Transverse colon (tissue), 4 donors: ENCODE results near the gene GSDME. TPM values are rescaled to one million over a fixed set of nuclear protein-coding genes. Genes with fewer than 3 reads are reported as not detected.

Experiments
- DNase-seq: peaks from one replicate; pipeline ENCODE4 v3.0.0-alpha.2; 2019
- H3K27ac ChIP-seq, 4 donors: fragments of 200-600 bp; sonication (generic); 2 replicates each; pipeline ENCODE4 v1.5.1; 2016 to 2018; ENCODE audit warnings: inconsistent platforms in 4 of 4
- H3K27me3 ChIP-seq: fragments of 200-600 bp; sonication (generic); 2 replicates; pipeline ENCODE4 v1.5.1; 2017; ENCODE audit warnings: inconsistent platforms
- H3K36me3 ChIP-seq, 4 donors: fragments of 200-600 bp; sonication (generic); 2 replicates each; pipeline ENCODE4 v1.5.1; 2017 to 2019; ENCODE audit warnings: inconsistent platforms in 4 of 4
- H3K4me1 ChIP-seq, 4 donors: fragments of 200-600 bp; sonication (generic); 2 replicates each; pipeline ENCODE4 v1.5.1; 2017 to 2020; ENCODE audit warnings: inconsistent platforms in 4 of 4
- H3K4me3 ChIP-seq, 4 donors: fragments of 200-600 bp; sonication (generic); 1 replicate in 1 of 4; 2 replicates in 3 of 4; pipeline versions ENCODE4 v1.5.1 to v1.6.1; 2017 to 2019; ENCODE audit warnings: inconsistent platforms in 4 of 4
- H3K9me3 ChIP-seq, 2 donors: fragments of 200-600 bp; sonication (generic); 2 replicates each; pipeline ENCODE4 v1.5.1; 2017 to 2019; ENCODE audit warnings: inconsistent platforms in 2 of 2
- EP300 ChIP-seq: sonication (generic); formaldehyde crosslinking; IDR thresholded peaks from one replicate; pipeline ENCODE4 v1.6.1; 2017; ENCODE audit warnings: antibody characterized with exemption, low read depth
- POLR2A ChIP-seq: fragments of 450-650 bp; IDR thresholded peaks from one replicate; pipeline ENCODE4 v1.6.1; 2016; ENCODE audit warnings: antibody characterized with exemption, mild to moderate bottlenecking, moderate library complexity
- POLR2AphosphoS5 ChIP-seq, 3 donors: sonication (generic); formaldehyde crosslinking; IDR thresholded peaks; one replicate each; pipeline ENCODE4 v1.6.1; 2016; ENCODE audit warnings: antibody characterized with exemption in 3 of 3
- WGBS, 2 donors: methylation state at CpG; one replicate each; pipeline ENCODE4 v1.1.5; 2018; ENCODE audit warnings: low coverage in 1 of 2; 5-methylcytosine and 5-hydroxymethylcytosine counted together
- in situ Hi-C, 4 donors: fragments of 200-750 bp; cut with MboI; loops; one replicate each; pipeline versions ENCODE4 v1.15.0 to v1.15.1; 2017; ENCODE audit warnings: low sequenced_read_pairs in 3 of 4, low pct_ligation_motif_present in 1 of 4, low pct_unique_long_range_greater_than_20kb in 1 of 4
- intact Hi-C: fragments of 100-400 bp; cut with DNase I; formaldehyde crosslinking; loops from one replicate; pipeline ENCODE4 v1.15.1; 2023; ENCODE audit warnings: low total_unique reads
- total RNA-seq, 4 donors: library from RNA; depleted of rRNA; stranded (reverse); fragments of >200 nt; gene quantifications; one replicate each; pipeline ENCODE4 v1.1.0, GENCODE V29; 2016
- TF ChIP-seq, protein P1 (sequence below), 5 experiments: fragments of 200-600 bp in 3 of 5; fragments of 450-650 bp in 2 of 5; sonication (generic) in 3 of 5; IDR thresholded peaks; 1 replicate in 2 of 5; 2 replicates in 3 of 5; pipeline ENCODE4 v1.5.1; 2016 to 2017; ENCODE audit warnings: antibody characterized with exemption in 5 of 5, inconsistent platforms in 3 of 5, mild to moderate bottlenecking in 2 of 5, moderate library complexity in 1 of 5

Gene GSDME
- total RNA-seq, 4 donors from 2014 or later: 2.2 to 5.2 TPM; not detected in 2

DNA sequence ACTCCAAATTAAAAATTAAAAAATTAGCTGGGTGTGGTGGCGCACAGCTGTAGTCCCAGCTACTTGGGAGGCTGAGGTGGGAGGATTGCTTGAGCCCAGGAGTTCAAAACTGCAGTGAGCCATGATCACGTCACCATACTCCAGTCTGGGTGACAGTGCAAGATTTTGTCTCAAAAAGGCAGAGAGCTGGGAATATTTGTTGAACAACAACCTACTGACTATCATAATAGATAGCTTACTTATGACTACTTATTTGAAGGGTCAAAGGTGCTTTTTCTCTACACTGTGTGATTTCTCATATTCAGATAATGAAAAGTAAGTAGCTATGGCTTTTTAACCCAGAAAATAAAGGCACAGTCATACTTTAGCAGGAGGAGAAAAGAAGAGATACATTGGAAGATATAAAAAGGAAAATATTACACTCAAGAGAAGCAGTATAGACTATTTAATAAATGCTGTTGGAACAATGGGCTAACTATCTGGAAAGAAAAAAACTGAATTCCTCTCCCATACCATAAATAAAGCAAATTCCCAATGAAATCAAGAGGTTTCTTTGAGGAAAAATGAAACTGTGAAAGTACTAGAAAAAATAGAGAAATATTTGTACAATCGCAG lies 6.7 kb downstream of the GSDME start:
- no peak for TF ChIP-seq POLR2A
- TF ChIP-seq, protein P1, sequence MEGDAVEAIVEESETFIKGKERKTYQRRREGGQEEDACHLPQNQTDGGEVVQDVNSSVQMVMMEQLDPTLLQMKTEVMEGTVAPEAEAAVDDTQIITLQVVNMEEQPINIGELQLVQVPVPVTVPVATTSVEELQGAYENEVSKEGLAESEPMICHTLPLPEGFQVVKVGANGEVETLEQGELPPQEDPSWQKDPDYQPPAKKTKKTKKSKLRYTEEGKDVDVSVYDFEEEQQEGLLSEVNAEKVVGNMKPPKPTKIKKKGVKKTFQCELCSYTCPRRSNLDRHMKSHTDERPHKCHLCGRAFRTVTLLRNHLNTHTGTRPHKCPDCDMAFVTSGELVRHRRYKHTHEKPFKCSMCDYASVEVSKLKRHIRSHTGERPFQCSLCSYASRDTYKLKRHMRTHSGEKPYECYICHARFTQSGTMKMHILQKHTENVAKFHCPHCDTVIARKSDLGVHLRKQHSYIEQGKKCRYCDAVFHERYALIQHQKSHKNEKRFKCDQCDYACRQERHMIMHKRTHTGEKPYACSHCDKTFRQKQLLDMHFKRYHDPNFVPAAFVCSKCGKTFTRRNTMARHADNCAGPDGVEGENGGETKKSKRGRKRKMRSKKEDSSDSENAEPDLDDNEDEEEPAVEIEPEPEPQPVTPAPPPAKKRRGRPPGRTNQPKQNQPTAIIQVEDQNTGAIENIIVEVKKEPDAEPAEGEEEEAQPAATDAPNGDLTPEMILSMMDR (IDR thresholded peaks at IDR 0.05): no peak
- no peak for TF ChIP-seq POLR2AphosphoS5 (IDR thresholded peaks at IDR 0.05)
- no peak for TF ChIP-seq EP300
- peaks cover 2% of the 10 kb centered on the region for H3K27me3 ChIP-seq
- no peaks in the 10 kb centered on the region for H3K4me1 ChIP-seq
- no peaks in the 10 kb centered on the region for H3K36me3 ChIP-seq
- no peak for DNase-seq
- in situ Hi-C loops: no loop called here
- no peak overlapping the region for H3K27ac ChIP-seq
- no peaks in the 10 kb centered on the region for H3K9me3 ChIP-seq
- intact Hi-C loops: no loop called here
- 81 to 90% methylated on average over 1 to 3 of the region's 3 CpGs for WGBS, 2 donors
- H3K4me3 ChIP-seq: no peak overlapping the region

DNA sequence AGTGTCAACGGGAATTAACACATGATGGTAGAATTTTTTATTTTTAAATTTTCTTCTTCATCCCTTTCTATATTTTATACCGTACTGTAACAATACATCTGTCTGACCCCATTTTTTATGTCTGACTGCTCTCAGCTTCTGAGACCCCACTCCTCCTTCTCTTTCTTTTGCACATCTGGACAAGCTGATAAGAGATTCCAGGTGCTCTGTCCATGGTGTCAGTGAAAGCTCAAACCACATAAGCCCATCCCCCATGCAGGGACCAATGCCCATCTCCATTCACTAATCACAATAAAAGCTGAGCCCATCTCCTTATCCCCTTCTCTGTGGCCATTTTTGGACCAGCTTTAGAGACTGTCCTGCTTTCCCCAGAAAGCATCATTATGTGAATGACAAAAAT lies 8.7 kb downstream of the GSDME start:
- Histone ChIP-seq H3K4me3 (no peak overlapping the region), H3K4me1 (no peaks in the 10 kb centered on the region), H3K9me3 (no peaks in the 10 kb centered on the region), H3K27ac (no peak overlapping the region), H3K36me3 (no peaks in the 10 kb centered on the region), H3K27me3 (no peaks in the 10 kb centered on the region)
- DNase-seq: no peak
- intact Hi-C loops: no loop called here
- in situ Hi-C loops: no loop called here
- 79 to 87% methylated on average over 2 of the region's 2 CpGs for WGBS, 2 donors
- TF ChIP-seq POLR2A: no peak
- TF ChIP-seq POLR2AphosphoS5 (IDR thresholded peaks at IDR 0.05): no peak
- no peak for TF ChIP-seq EP300
- TF ChIP-seq, protein P1 (IDR thresholded peaks at IDR 0.05): no peak

DNA sequence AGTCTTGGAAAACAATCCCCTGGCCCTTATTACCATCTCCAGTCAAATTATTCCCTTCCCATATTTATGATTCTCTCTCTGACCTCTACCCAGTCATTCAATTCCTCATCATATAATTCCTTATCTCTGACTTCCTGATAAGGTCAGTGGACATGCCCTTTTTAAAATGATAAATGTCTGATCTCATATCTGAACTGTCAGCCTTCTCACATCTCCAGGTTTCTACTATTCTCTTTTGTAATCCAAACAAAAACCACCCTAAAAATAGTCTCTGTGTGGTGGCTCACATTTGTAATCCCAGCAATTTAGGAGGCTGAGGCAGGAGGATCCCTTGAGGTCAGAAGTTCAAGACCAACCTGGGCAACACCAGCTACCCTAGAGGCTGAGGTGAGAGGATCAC lies 11.9 kb downstream of the GSDME start:
- Histone ChIP-seq H3K4me1 (no peaks in the 10 kb centered on the region), H3K27ac (no peak overlapping the region), H3K27me3 (no peaks in the 10 kb centered on the region), H3K36me3 (no peaks in the 10 kb centered on the region), H3K9me3 (no peaks in the 10 kb centered on the region), H3K4me3 (no peak overlapping the region)
- intact Hi-C loops (no loop called here), in situ Hi-C loops (no loop called here)
- TF ChIP-seq, protein P1 (IDR thresholded peaks at IDR 0.05): no peak
- no peak for TF ChIP-seq EP300
- TF ChIP-seq POLR2AphosphoS5 (IDR thresholded peaks at IDR 0.05): no peak
- TF ChIP-seq POLR2A: no peak
- no peak for DNase-seq

DNA sequence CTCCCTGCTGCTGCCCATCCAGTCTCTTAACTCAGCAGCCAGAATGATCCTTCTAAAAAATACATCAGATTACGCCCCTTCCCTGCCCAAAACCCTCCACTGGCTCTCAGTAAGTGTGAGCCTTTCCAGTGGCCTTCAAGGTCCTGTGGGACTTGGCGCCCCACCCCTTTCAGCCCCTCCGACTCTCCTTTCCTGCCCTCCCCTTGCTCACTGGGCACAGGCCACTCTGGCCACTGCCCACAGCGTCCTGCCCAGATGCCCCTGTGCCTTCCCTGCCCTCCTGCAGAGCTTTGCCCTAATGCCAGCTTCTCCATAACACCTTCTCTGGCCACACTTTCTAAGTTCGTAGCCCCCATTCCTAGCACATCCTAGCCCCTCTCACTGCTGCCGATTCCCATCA lies 13.8 kb downstream of the GSDME start:
- WGBS, 2 donors: 90 to 100% methylated on average over 2 to 6 of the region's 6 CpGs
- Histone ChIP-seq H3K36me3 (no peaks in the 10 kb centered on the region), H3K9me3 (peaks cover 3 to 5% of the 10 kb centered on the region in 2 donors), H3K27me3 (no peaks in the 10 kb centered on the region), H3K4me3 (no peak overlapping the region), H3K4me1 (no peaks in the 10 kb centered on the region), H3K27ac (no peak overlapping the region)
- no peak for DNase-seq
- in situ Hi-C loops: no loop called here
- intact Hi-C loops: no loop called here
- TF ChIP-seq, protein P1 (IDR thresholded peaks at IDR 0.05): no peak
- TF ChIP-seq POLR2A (no peak), POLR2AphosphoS5 (IDR thresholded peaks at IDR 0.05) (no peak), EP300 (no peak)
